ENCODE data around the gene ITGA5. TPM values are rescaled to one million over a fixed set of nuclear protein-coding genes. Genes with fewer than 3 reads are reported as not detected.

Gene ITGA5
- total RNA-seq, 1 donor from 2014 or later: 39.3 TPM

GRCh38 chr12:54352891-54353874, 65.9 kb downstream of the ITGA5 start:
- no peak for DNase-seq (ENCODE audit: low spot score)

GRCh38 chr12:54352022-54352531, 67.0 kb downstream of the ITGA5 start:
- no peak for DNase-seq (ENCODE audit: low spot score)

GRCh38 chr12:54351341-54351740, 67.7 kb downstream of the ITGA5 start:
- no peak for DNase-seq (ENCODE audit: low spot score)

DNA sequence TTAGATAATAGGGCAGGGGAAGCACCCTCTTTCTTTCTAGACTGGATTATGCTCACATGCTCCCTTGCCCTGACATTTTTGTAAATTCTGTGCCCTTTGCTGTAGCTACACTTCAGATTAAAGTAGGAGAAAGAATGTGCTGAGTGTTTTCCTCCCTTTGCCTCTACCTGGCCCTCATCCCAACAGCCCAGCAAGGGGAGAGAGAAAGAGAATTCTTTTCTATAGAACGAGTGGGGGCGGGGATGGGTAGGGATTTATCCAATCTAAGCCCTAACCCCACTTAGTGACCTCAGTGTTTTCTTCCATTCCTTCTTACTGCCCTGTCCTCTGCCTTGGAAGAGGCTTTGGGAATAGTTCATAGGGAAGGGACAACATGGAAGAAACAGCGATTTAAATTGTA, 68.3 kb downstream of the ITGA5 start:
- DNase-seq (ENCODE audit: low spot score): no peak

DNA sequence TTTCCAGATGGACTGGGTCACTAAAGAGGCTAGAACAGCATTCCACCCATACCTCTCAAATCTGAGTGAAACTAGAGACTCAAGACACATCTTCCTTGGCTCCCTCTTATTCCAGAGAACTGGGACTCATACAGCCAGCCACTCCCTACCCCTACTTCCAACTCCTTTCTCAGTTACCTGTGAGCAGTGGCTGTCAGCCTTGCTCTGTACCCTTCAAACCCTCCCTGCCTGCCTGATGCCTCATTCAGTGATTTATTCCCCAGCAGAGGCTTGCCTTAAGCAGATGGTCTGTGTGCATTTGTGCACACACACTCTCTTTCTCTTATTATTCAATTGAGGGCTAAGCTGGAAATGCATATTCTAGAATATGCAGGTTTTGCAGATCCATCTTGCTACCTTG, 69.4 kb downstream of the ITGA5 start:
- no peak for DNase-seq (ENCODE audit: low spot score)

DNA sequence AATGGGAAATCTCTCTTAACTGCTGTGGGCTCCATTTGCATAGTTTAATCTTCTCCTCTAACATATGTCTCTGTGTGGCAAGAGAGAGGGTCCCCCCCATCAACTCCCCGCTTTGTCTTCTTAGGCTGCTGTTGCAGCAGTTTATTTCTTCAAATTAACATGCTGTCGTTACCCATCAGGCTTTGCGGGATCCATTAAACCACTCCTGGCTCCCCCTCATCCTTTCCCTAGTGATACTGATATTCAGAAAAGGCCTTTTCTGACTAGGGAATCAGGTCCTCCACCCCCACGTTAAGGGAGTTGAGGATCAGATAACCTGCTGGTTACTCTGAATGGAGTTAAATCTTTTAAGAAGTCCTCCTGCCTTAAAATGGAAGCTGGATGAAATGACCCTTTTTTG, 70.0 kb downstream of the ITGA5 start:
- DNase-seq (ENCODE audit: low spot score): no peak

Other genes starting within 250 kb of the ITGA5 start
- gene SMUG1, start 230.3 kb downstream of the ITGA5 start, total RNA-seq: 29.8 TPM
- gene CBX5, start 139.1 kb downstream of the ITGA5 start, total RNA-seq: 62.0 TPM
- 686 TPM for gene HNRNPA1, start 138.5 kb downstream of the ITGA5 start, total RNA-seq
- gene NFE2, start 118.3 kb downstream of the ITGA5 start, total RNA-seq: 0.58 TPM
- 138 TPM for gene COPZ1, start 94.1 kb downstream of the ITGA5 start, total RNA-seq
- 1.8 TPM for gene GPR84, start 54.8 kb downstream of the ITGA5 start, total RNA-seq
- gene ZNF385A, start 34.5 kb downstream of the ITGA5 start, total RNA-seq: 11.4 TPM
- 0.40 TPM for gene GTSF1, start 54.3 kb upstream of the ITGA5 start, total RNA-seq
- 21.3 TPM for gene NCKAP1L, start 78.5 kb upstream of the ITGA5 start, total RNA-seq
- gene PDE1B, start 130.3 kb upstream of the ITGA5 start, total RNA-seq: 3.2 TPM
- 17.2 TPM for gene PPP1R1A, start 169.4 kb upstream of the ITGA5 start, total RNA-seq
- gene LACRT, start 215.6 kb upstream of the ITGA5 start, total RNA-seq: not detected
- gene DCD, start 229.1 kb upstream of the ITGA5 start, total RNA-seq: not detected

Data from mucosa of gallbladder (tissue), 1 donor.